Fibroblast of villous mesenchyme (primary cell): ENCODE measurements around the gene CD2BP2. TPM values are rescaled to one million over a fixed set of nuclear protein-coding genes. Genes with fewer than 3 reads are reported as not detected.
A peak's percentile ranks its signal among the peaks of the same experiment; 100 is the strongest.

Source experiments
- DNase-seq: peaks from one replicate; pipeline ENCODE4 v3.0.0-alpha.2; 2010; ENCODE audit warnings: low read depth
- H3K4me3 ChIP-seq: 2 replicates; pipeline ENCODE4 v1.5.1; 2011; ENCODE audit warnings: low read depth, mild to moderate bottlenecking, low read length
- total RNA-seq: library from RNA; depleted of rRNA; stranded (reverse); fragments of >200 nt; gene quantifications from 2 replicates; pipeline ENCODE4 v1.2.3, GENCODE V29; 2012
- TF ChIP-seq, protein P1 (sequence below): IDR thresholded peaks from 2 replicates; pipeline ENCODE4 v1.5.1; 2012; ENCODE audit warnings: low read depth, mild to moderate bottlenecking, low read length; ENCODE audit not compliant: insufficient read depth

Gene CD2BP2
- total RNA-seq, 1 donor, result 40.6 TPM

DNA sequence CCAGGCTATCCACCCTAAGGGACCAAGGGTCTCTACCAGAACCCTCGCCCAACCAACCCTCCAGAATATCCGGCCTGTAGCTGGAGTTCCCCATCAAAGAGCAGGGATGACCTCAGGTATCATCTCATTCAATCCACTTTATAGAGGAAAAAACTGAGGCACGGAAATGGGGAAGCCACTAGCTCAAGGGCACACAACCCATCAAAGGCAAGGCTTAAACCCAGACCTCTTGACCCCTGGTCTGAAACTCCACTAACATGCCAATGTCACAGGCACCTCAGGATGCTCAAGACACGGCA lies 13.6 kb upstream of the CD2BP2 start:
- DNase-seq, result no peak
- H3K4me3 ChIP-seq, result peak overlapping the region; percentile 79
- TF ChIP-seq, protein P1, sequence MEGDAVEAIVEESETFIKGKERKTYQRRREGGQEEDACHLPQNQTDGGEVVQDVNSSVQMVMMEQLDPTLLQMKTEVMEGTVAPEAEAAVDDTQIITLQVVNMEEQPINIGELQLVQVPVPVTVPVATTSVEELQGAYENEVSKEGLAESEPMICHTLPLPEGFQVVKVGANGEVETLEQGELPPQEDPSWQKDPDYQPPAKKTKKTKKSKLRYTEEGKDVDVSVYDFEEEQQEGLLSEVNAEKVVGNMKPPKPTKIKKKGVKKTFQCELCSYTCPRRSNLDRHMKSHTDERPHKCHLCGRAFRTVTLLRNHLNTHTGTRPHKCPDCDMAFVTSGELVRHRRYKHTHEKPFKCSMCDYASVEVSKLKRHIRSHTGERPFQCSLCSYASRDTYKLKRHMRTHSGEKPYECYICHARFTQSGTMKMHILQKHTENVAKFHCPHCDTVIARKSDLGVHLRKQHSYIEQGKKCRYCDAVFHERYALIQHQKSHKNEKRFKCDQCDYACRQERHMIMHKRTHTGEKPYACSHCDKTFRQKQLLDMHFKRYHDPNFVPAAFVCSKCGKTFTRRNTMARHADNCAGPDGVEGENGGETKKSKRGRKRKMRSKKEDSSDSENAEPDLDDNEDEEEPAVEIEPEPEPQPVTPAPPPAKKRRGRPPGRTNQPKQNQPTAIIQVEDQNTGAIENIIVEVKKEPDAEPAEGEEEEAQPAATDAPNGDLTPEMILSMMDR, result no peak

DNA sequence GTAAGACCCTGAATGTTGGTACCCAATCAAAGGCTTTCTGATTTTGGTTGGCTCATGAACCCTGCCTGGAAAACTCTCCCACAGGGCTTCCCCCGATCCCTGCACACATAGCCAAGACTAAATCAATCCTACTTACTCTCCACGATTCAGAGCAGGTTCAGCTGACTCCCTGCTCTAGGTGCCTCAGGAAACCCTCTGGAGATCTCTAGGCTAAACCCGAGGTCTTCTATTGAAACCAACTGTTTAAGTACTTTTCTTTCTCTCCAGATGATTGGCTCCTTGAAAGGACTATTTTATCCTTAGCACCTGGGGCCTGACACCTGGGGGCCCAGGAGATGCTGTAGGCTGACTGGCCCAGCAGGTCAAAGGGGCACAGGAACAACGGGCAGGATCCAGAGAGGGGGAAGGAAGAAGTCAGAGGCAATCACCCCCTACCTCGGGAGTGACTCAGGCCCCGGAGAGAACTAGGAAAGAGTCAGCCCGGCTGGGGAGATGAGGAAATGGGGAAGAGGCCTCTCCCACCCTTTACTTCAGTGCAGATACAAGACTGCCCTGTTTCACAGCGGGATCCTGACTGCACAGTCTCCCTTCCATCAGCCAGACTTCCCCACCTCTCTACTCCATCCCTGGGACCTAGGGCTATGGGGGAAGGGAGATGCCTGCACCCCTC lies 13.1 kb upstream of the CD2BP2 start:
- H3K4me3 ChIP-seq, result peak overlapping the region; percentile 79
- TF ChIP-seq, protein P1, result no peak
- peak; percentile 49 for DNase-seq

DNA sequence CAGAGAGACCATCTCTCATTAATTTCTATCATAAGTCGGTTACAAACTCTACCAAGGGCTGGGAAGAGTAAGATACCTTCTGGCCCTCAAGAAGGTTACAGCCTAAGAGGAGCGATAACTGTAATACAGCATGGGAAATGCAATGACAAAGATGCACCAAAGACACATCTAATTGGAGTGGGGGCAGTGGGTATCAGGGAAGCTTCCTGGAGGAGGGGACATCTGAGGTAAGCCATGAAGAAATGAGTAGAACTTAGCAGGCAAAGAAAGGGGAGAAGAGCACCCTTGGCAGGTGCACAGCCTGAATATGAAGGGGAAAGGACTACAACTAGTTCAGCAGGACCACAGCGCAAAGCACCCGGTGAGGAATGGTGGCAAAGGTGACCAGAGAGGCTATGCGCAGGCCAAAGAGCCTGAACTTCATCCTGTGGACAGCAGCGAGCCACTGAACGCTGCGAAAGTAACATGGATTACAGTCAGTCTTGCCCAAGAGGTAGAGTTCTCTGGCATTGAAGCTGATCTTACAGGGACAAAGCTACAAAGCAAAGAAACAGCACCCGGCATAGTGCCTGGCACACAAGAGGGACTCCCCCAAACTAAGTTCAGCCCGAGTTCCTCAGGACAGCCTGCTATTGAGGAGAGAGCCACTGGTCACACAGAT lies 12.4 kb upstream of the CD2BP2 start:
- TF ChIP-seq, protein P1, result no peak
- peak overlapping the region; percentile 79 for H3K4me3 ChIP-seq
- DNase-seq, result no peak

DNA sequence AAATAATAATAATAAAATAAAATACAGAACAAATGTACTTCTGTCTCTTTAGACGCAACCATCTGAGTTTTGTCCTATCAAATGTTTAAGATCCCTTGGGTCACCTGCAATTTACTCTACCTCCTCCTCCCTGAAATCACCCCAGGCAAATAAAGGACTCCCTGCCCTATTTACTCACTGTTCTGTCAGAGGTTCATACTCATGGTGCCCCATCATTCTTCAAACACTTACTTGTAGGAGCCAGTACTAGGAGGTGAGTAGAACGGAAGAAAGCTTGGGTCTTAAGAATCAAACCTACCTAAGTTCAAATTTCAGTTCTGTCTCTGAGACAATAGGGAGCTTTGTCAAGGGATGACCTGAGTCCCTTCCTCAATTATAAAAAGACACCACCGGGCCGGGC lies 11.4 kb upstream of the CD2BP2 start:
- DNase-seq, result no peak
- TF ChIP-seq, protein P1, result no peak
- H3K4me3 ChIP-seq, result no peak overlapping the region

DNA sequence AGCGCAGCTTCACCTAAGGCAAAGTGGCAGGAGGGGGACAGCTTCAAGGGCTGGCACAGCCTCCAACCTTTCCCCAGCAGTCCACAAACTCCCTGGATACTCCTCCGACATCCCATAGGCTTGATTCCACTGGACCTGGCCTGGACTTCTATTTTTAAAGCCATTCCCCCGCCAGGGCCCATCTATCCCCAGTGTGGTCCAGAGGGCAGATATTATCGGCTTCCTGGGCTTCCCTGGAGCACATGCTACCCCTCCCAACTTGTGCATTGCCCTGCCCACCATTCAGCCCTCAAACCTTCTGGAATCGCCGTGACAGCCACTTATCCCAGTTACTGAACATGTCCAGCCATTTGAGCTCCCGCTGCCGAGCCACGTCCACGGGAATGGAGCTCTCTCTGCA lies 10.1 kb upstream of the CD2BP2 start:
- TF ChIP-seq, protein P1, result no peak
- no peak for DNase-seq
- H3K4me3 ChIP-seq, result no peak overlapping the region

DNA sequence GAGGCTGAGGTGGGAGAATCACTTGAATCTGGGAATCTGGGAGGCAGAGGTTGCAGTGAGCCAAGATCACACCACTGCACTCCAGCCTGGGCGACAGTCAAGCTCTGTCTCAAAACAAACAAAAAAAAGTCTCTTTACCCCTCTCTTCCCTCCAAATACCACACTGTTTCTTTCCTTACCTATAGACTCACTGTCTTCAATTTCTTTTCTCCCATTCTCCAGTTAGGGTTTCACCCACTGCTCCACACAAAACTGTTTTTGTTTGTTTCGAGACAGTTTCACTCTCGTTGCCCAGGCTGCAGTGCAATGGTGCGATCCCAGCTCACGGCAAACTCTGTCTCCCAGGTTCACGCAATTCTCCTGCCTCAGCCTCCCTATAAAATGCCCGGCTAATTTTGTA lies 6.1 kb upstream of the CD2BP2 start:
- no peak for DNase-seq
- H3K4me3 ChIP-seq, result no peak overlapping the region
- TF ChIP-seq, protein P1, result no peak

DNA sequence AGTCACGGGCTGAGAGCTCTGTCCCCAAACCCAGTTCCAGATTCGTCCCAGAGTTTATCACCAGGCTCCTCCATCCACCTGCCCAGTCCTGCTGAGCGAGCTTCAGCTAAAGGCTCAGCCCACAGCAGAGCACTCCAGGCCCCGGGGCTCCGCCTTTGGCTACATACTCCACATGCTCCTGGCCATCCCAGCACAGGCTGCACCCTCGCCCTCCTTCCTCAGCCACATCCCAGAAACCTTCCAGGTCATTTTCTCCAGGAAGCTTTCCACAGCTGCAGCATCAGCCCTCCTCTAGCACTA lies 4.7 kb upstream of the CD2BP2 start:
- TF ChIP-seq, protein P1, result no peak
- DNase-seq, result no peak
- no peak overlapping the region for H3K4me3 ChIP-seq
